Fibroblast of lung (primary cell): ENCODE results near the gene FOXL2NB.
A peak's percentile ranks its signal among the peaks of the same experiment; 100 is the strongest.

Experiments
- CTCF ChIP-seq, 2 donors: IDR thresholded peaks in 1 of 2; conservative IDR thresholded peaks in 1 of 2; 1 replicate in 1 of 2; 2 replicates in 1 of 2; pipeline ENCODE4 v1.5.1; 2011 to 2012; ENCODE audit warnings: low read length in 2 of 2, control low read depth in 1 of 2, inconsistent platforms in 1 of 2, low read depth in 1 of 2, mild to moderate bottlenecking in 1 of 2
- EZH2 ChIP-seq: IDR thresholded peaks from 2 replicates; pipeline ENCODE4 v1.5.1; 2012; ENCODE audit warnings: low read length, control low read depth, mild to moderate bottlenecking; ENCODE audit errors: missing control alignments

DNA sequence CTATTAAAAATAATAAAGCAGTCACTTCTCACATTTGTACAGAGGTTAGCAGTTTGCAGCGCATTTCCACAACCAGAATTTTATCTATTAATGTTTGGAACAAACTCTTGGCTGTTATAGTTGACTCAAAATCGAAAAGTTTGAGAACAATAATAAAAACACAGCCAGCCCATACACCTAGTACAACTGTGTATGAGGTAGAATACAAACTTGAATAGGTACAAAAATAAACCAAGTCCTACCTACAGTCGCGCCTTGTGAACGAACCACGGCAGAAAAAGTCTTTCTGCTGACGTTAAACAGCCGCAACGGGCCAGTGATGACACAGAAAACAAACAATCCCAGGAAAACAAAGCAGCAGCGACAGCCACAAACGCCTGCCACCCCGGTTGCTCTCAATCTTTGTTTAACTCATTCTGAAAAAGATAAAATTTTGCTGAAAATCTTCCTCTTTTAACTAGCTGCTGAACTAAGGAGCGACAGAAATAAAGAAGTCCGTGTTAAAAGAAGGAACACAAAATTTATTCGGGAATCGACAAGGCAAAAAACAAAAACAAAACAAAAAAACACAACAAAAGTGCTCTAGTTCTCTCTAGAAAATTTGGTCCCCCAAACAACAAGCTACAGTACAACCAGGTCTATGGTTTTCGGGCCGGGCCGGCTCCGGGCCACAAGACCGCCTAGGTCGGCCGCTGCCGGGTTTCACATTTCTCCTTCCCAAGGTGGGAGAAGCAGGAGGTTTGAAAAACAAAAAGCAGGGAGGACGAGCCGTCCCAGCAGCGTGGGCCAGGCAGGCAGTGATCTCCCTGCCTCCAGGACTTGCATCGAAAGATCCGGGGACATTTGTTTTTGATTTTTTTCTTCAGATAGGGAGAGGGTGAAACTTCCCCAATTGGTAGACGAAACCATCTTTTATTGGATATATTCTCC lies 3.0 kb upstream of the FOXL2NB start:
- TF ChIP-seq CTCF (conservative IDR thresholded peaks at IDR 0.05 in 1 of 2, IDR thresholded peaks at IDR 0.05 in 1 of 2; ENCODE audit: low read depth in 1 of 2, low read length in 2 of 2) (no peak), EZH2 (peak; percentile 93)
